ENCODE data around the gene VTCN1. TPM values are rescaled to one million over a fixed set of nuclear protein-coding genes. Genes with fewer than 3 reads are reported as not detected.

Gene VTCN1
- polyA plus RNA-seq, 1 donor from 2014 or later, result 2.1 TPM

GRCh38 chr1:117097443-117097842 is 113.3 kb downstream of the VTCN1 start:
- H3F3A ChIP-seq (ENCODE audit: insufficient read depth, low read length, poor library complexity, severe bottlenecking), result no peaks in the 10 kb centered on the region
- no peaks in the 10 kb centered on the region for H3K27me3 ChIP-seq (ENCODE audit: insufficient read depth, low read depth, low read length)
- H3K27ac ChIP-seq (ENCODE audit: low read length), result peak overlapping the region; percentile 50
- no peaks in the 10 kb centered on the region for H3K9me2 ChIP-seq (ENCODE audit: insufficient read depth, low read length)
- peak overlapping the region; percentile 45 for H3K4me3 ChIP-seq (ENCODE audit: low read length)
- H2AFZ ChIP-seq (ENCODE audit: low read depth, low read length), result no peak overlapping the region
- H3K79me2 ChIP-seq (replicated peaks; ENCODE audit: insufficient read depth, low read length), result no peaks in the 10 kb centered on the region
- TF ChIP-seq MXI1 (conservative IDR thresholded peaks at IDR 0.05; ENCODE audit: poor library complexity, severe bottlenecking) (no peak), EP300 (conservative IDR thresholded peaks at IDR 0.05; ENCODE audit: poor library complexity, severe bottlenecking) (peak; percentile 43), RAD21 (conservative IDR thresholded peaks at IDR 0.05) (no peak), POLR2AphosphoS5 (IDR thresholded peaks at IDR 0.05) (peak; percentile 52)
- H3K9ac ChIP-seq (ENCODE audit: low read length), result peak overlapping the region; percentile 20
- peak overlapping the region; percentile 31 for H3K4me2 ChIP-seq (ENCODE audit: low read length)
- no peaks in the 10 kb centered on the region for H3K36me3 ChIP-seq (ENCODE audit: insufficient read depth, low read length)
- H3K9me3 ChIP-seq (ENCODE audit: low read length), result no peaks in the 10 kb centered on the region
- H4K20me1 ChIP-seq (ENCODE audit: insufficient read depth), result no peaks in the 10 kb centered on the region

DNA sequence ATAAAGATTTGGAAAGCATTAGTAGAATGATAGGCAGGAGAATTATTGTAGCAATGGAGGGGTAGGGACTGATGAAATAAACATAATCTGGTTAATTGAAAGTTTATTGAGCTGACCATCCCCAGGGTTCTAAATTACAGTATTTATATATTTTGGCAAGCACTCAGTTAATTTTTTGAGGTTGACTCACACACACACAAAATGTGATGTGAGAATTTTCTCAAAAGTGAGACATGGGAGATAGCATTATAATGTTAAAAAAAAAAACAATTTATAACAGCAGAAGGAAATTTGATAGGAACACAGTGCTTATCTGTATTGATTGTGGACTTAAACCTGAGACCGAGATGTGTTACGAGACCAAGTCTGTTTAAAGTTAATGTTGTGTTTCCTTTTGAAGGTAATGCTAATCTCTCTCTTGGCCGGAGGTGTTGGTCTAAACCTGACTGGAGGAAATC is 113.7 kb downstream of the VTCN1 start:
- Histone ChIP-seq H2AFZ (ENCODE audit: low read depth, low read length) (no peak overlapping the region), H3K79me2 (replicated peaks; ENCODE audit: insufficient read depth, low read length) (no peaks in the 10 kb centered on the region), H3K27ac (ENCODE audit: low read length) (peak overlapping the region; percentile 50), H3K36me3 (ENCODE audit: insufficient read depth, low read length) (no peaks in the 10 kb centered on the region), H3K4me3 (ENCODE audit: low read length) (peak overlapping the region; percentile 45), H3K9me2 (ENCODE audit: insufficient read depth, low read length) (no peaks in the 10 kb centered on the region), H3F3A (ENCODE audit: insufficient read depth, low read length, poor library complexity, severe bottlenecking) (no peaks in the 10 kb centered on the region), H4K20me1 (ENCODE audit: insufficient read depth) (no peaks in the 10 kb centered on the region), H3K27me3 (ENCODE audit: insufficient read depth, low read depth, low read length) (no peaks in the 10 kb centered on the region), H3K9ac (ENCODE audit: low read length) (peak overlapping the region; percentile 20), H3K4me2 (ENCODE audit: low read length) (peak overlapping the region; percentile 31), H3K9me3 (ENCODE audit: low read length) (no peaks in the 10 kb centered on the region)
- TF ChIP-seq EP300 (conservative IDR thresholded peaks at IDR 0.05; ENCODE audit: poor library complexity, severe bottlenecking), result no peak
- TF ChIP-seq MXI1 (conservative IDR thresholded peaks at IDR 0.05; ENCODE audit: poor library complexity, severe bottlenecking), result no peak
- TF ChIP-seq SMC3 (conservative IDR thresholded peaks at IDR 0.05; ENCODE audit: poor library complexity), result no peak
- TF ChIP-seq, protein P1, sequence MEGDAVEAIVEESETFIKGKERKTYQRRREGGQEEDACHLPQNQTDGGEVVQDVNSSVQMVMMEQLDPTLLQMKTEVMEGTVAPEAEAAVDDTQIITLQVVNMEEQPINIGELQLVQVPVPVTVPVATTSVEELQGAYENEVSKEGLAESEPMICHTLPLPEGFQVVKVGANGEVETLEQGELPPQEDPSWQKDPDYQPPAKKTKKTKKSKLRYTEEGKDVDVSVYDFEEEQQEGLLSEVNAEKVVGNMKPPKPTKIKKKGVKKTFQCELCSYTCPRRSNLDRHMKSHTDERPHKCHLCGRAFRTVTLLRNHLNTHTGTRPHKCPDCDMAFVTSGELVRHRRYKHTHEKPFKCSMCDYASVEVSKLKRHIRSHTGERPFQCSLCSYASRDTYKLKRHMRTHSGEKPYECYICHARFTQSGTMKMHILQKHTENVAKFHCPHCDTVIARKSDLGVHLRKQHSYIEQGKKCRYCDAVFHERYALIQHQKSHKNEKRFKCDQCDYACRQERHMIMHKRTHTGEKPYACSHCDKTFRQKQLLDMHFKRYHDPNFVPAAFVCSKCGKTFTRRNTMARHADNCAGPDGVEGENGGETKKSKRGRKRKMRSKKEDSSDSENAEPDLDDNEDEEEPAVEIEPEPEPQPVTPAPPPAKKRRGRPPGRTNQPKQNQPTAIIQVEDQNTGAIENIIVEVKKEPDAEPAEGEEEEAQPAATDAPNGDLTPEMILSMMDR (IDR thresholded peaks at IDR 0.05; ENCODE audit: poor library complexity, severe bottlenecking), result no peak
- no peak for TF ChIP-seq POLR2AphosphoS5 (IDR thresholded peaks at IDR 0.05)
- TF ChIP-seq, protein P2, sequence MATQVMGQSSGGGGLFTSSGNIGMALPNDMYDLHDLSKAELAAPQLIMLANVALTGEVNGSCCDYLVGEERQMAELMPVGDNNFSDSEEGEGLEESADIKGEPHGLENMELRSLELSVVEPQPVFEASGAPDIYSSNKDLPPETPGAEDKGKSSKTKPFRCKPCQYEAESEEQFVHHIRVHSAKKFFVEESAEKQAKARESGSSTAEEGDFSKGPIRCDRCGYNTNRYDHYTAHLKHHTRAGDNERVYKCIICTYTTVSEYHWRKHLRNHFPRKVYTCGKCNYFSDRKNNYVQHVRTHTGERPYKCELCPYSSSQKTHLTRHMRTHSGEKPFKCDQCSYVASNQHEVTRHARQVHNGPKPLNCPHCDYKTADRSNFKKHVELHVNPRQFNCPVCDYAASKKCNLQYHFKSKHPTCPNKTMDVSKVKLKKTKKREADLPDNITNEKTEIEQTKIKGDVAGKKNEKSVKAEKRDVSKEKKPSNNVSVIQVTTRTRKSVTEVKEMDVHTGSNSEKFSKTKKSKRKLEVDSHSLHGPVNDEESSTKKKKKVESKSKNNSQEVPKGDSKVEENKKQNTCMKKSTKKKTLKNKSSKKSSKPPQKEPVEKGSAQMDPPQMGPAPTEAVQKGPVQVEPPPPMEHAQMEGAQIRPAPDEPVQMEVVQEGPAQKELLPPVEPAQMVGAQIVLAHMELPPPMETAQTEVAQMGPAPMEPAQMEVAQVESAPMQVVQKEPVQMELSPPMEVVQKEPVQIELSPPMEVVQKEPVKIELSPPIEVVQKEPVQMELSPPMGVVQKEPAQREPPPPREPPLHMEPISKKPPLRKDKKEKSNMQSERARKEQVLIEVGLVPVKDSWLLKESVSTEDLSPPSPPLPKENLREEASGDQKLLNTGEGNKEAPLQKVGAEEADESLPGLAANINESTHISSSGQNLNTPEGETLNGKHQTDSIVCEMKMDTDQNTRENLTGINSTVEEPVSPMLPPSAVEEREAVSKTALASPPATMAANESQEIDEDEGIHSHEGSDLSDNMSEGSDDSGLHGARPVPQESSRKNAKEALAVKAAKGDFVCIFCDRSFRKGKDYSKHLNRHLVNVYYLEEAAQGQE (IDR thresholded peaks at IDR 0.05; ENCODE audit: borderline replicate concordance), result no peak
- TF ChIP-seq TAF1 (IDR thresholded peaks at IDR 0.05; ENCODE audit: low read depth), result no peak
- no peak for TF ChIP-seq RAD21 (conservative IDR thresholded peaks at IDR 0.05)
- no peak for TF ChIP-seq EZH2 (IDR thresholded peaks at IDR 0.05; ENCODE audit: borderline replicate concordance, insufficient read depth, low read length, poor library complexity, severe bottlenecking)

All from neural cell (in vitro differentiated cells).